Esophagus muscularis mucosa (tissue), 4 donors: ENCODE data around the gene RNF144B. TPM values are rescaled to one million over a fixed set of nuclear protein-coding genes. Genes with fewer than 3 reads are reported as not detected.

ENCODE experiments used
- DNase-seq: peaks from one replicate; pipeline ENCODE4 v3.0.0-alpha.2; 2017; ENCODE audit errors: extremely low spot score
- H3K27ac ChIP-seq, 4 donors: fragments of 200-600 bp; sonication (generic); replicated peaks in 1 of 4; 1 replicate in 3 of 4; 2 replicates in 1 of 4; pipeline ENCODE4 v1.5.1; 2016 to 2019; ENCODE audit warnings: mild to moderate bottlenecking in 1 of 4
- H3K27me3 ChIP-seq, 4 donors: fragments of 200-600 bp; sonication (generic); one replicate each; pipeline versions ENCODE4 v1.5.1 to v1.6.0; 2016 to 2019
- H3K36me3 ChIP-seq, 4 donors: fragments of 200-600 bp; sonication (generic); one replicate each; pipeline ENCODE4 v1.5.1; 2016 to 2019
- H3K4me1 ChIP-seq, 4 donors: fragments of 200-600 bp; sonication (generic); one replicate each; pipeline ENCODE4 v1.5.1; 2016 to 2019
- H3K4me3 ChIP-seq, 4 donors: fragments of 200-600 bp; sonication (generic); 1 replicate in 2 of 4; 2 replicates in 2 of 4; pipeline ENCODE4 v1.5.1; 2016 to 2019; ENCODE audit warnings: mild to moderate bottlenecking in 4 of 4, moderate library complexity in 1 of 4
- H3K9me3 ChIP-seq, 4 donors: fragments of 200-600 bp; sonication (generic); 1 replicate in 3 of 4; 2 replicates in 1 of 4; pipeline ENCODE4 v1.5.1; 2016 to 2019
- CTCF ChIP-seq, 3 experiments: fragments of 200-600 bp in 2 of 3; fragments of 450-650 bp in 1 of 3; sonication (generic) in 2 of 3; IDR thresholded peaks; one replicate each; pipeline ENCODE4 v1.5.1; 2017 to 2019; ENCODE audit warnings: antibody characterized with exemption in 3 of 3, mild to moderate bottlenecking in 2 of 3, moderate library complexity in 1 of 3
- EP300 ChIP-seq: sonication (generic); formaldehyde crosslinking; IDR thresholded peaks from one replicate; pipeline ENCODE4 v1.6.1; 2017; ENCODE audit warnings: antibody characterized with exemption
- POLR2A ChIP-seq: fragments of 450-650 bp; IDR thresholded peaks from one replicate; pipeline ENCODE4 v1.6.1; 2017; ENCODE audit warnings: antibody characterized with exemption, moderate library complexity, mild to moderate bottlenecking, low read depth
- POLR2AphosphoS5 ChIP-seq, 2 donors: sonication (generic); formaldehyde crosslinking; IDR thresholded peaks; one replicate each; pipeline ENCODE4 v1.6.1; 2017; ENCODE audit warnings: antibody characterized with exemption in 2 of 2
- WGBS: methylation state at CpG from one replicate; pipeline ENCODE4 v1.1.5; 2018; 5-methylcytosine and 5-hydroxymethylcytosine counted together
- intact Hi-C: fragments of 100-400 bp; cut with DNase I; formaldehyde crosslinking; loops from one replicate; pipeline ENCODE4 v1.15.1; 2023
- total RNA-seq, 4 donors: library from RNA; depleted of rRNA; stranded (reverse); fragments of >200 nt; gene quantifications; one replicate each; pipeline versions ENCODE4 v1.1.0 to v1.2.1, GENCODE V29; 2016

Gene RNF144B
- total RNA-seq, 4 donors from 2014 or later = 6.6 to 20.0 (median 12.1) TPM

- Histone ChIP-seq H3K36me3 (peaks cover 0 to 37% (median 15%) of the 10 kb centered on the region in 4 donors), H3K27ac (no peak overlapping the region), H3K4me3 (no peak overlapping the region), H3K4me1 (no peaks in the 10 kb centered on the region), H3K9me3 (no peaks in the 10 kb centered on the region), H3K27me3 (no peaks in the 10 kb centered on the region)
- 85% methylated on average over 3 of the region's 3 CpGs for WGBS
- no peak for DNase-seq
- intact Hi-C loops = no loop called here
- TF ChIP-seq POLR2AphosphoS5 (IDR thresholded peaks at IDR 0.05) (no peak), EP300 (no peak), POLR2A (no peak), CTCF (IDR thresholded peaks at IDR 0.05) (no peak)
Measured at GRCh38 chr6:18468503-18468843, 81.3 kb downstream of the RNF144B start.

- Histone ChIP-seq H3K36me3 (peaks cover 0 to 26% (median 10%) of the 10 kb centered on the region in 4 donors), H3K27ac (no peak overlapping the region), H3K27me3 (no peaks in the 10 kb centered on the region), H3K4me1 (no peaks in the 10 kb centered on the region), H3K4me3 (no peak overlapping the region), H3K9me3 (no peaks in the 10 kb centered on the region)
- DNase-seq = no peak
- TF ChIP-seq EP300 (no peak), CTCF (IDR thresholded peaks at IDR 0.05) (no peak), POLR2A (no peak)
- 68% methylated on average over 3 of the region's 3 CpGs for WGBS
- intact Hi-C loops = no loop called here
Measured at GRCh38 chr6:18469536-18469935, 82.4 kb downstream of the RNF144B start.

DNA sequence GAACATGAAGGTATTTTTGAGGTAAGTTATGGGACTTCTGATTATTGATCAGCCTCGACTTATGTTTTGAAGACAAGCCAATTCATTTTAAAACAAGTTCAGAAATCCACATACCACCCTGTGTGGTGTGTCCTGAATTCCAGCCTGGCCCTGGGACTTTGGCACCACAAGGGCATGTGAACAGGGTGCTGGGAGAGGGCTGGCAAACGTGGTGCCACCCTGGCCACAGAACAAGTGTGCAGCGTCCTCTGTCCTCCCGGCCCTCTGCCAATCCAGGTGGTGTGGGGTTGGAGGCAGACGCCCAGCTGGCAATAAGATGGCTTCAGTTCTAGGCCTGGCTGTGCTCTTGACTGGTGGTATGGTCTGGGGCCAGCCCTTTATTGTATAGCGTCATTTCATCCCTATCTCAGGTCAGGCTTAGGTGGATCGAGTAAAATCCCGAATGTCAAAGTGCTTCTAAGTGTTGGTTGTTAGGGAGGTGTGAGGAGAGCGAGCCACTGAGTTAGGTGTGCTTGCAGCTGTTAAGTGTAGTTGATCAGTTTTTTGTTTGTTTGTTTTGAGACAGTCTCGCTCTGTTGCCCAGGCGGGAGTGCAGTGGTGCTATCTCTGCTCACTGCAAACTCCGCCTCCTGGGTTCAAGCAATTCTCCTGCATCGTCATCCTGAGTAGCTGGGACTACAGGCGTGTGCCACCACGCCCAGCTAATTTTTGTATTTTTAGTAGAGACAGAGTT, 84.2 kb downstream of the RNF144B start:
- TF ChIP-seq POLR2AphosphoS5 (IDR thresholded peaks at IDR 0.05) (no peak), CTCF (IDR thresholded peaks at IDR 0.05) (no peak), POLR2A (no peak), EP300 (no peak)
- WGBS = 89% methylated on average over 15 of the region's 15 CpGs
- no peaks in the 10 kb centered on the region for H3K4me1 ChIP-seq
- no peak for DNase-seq
- intact Hi-C loops = no loop called here
- no peaks in the 10 kb centered on the region for H3K27me3 ChIP-seq
- H3K4me3 ChIP-seq = no peak overlapping the region
- no peak overlapping the region for H3K27ac ChIP-seq
- no peaks in the 10 kb centered on the region for H3K9me3 ChIP-seq
- H3K36me3 ChIP-seq = peaks cover 0 to 8% (median 0%) of the 10 kb centered on the region in 4 donors

DNA sequence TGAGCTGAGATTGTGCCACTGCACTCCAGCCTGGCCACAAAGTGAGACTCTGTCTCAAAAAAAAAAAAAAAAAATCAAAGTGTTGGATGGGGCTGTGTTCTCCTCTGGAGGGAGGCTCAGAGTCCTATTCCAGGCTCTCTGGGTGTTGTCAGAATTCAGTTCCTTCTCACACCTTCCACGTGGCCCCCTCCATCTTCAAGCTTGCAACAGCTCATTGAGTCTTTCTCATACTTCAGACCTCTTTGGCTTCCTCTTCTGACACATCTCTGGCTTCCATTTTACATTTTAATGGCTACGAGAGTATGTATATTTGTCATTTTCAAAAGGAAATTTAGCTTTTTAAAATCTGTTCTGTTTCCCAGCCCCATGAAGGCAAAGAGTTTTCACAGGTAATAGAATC, 85.8 kb downstream of the RNF144B start:
- TF ChIP-seq POLR2A = no peak
- TF ChIP-seq EP300 = no peak
- no peak for TF ChIP-seq CTCF (IDR thresholded peaks at IDR 0.05)
- no peak for TF ChIP-seq POLR2AphosphoS5 (IDR thresholded peaks at IDR 0.05)
- no peak for DNase-seq
- intact Hi-C loops = no loop called here

DNA sequence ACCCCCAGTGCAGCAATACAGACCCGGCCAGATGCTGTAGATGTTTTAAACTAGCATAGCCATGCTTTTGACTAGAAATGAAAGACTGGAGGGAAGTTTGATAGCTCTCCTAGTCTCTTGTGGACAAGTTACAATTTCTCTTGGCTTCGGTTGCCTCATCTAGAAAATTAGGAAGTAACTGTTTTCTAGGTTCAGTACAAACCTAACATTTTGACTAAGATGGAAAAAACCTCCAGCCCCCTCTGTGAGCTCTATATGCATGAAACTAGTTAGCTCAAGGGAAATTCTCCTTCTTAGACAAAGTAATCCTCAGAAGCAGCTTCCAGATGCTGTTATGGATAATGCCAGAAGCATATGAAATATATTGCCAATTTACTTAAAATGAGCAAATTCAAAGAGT, 86.6 kb downstream of the RNF144B start:
- no peak for DNase-seq
- 86% methylated on average over 2 of the region's 2 CpGs for WGBS
- intact Hi-C loops = no loop called here
- Histone ChIP-seq H3K36me3 (no peaks in the 10 kb centered on the region), H3K27me3 (no peaks in the 10 kb centered on the region), H3K4me1 (peaks cover 0 to 13% (median 6%) of the 10 kb centered on the region in 4 donors), H3K27ac (no peak overlapping the region), H3K9me3 (no peaks in the 10 kb centered on the region), H3K4me3 (no peak overlapping the region)
- TF ChIP-seq CTCF (IDR thresholded peaks at IDR 0.05) (no peak), POLR2A (no peak)

More for the DNA sequence above, 85.8 kb downstream of the RNF144B start:
- Histone ChIP-seq H3K9me3 (no peaks in the 10 kb centered on the region), H3K36me3 (peaks cover 0 to 3% (median 0%) of the 10 kb centered on the region in 4 donors), H3K27ac (no peak overlapping the region), H3K4me1 (peaks cover 0 to 11% (median 5%) of the 10 kb centered on the region in 4 donors), H3K4me3 (no peak overlapping the region), H3K27me3 (no peaks in the 10 kb centered on the region)
- WGBS = 73% methylated on average over 2 of the region's 2 CpGs
